ENCODE results near the gene CEP112. TPM values are rescaled to one million over a fixed set of nuclear protein-coding genes. Genes with fewer than 3 reads are reported as not detected.

CEP112 gene
- total and polyA plus RNA-seq, 2 of the 4 experiments (the other 2 are of a cell fraction): 2.5 to 5.6 TPM

GRCh38 chr17:66183529-66183928, 8.4 kb downstream of the CEP112 start:
- no peak overlapping the region for H3K4ac ChIP-seq (ENCODE audit: low read depth, low read length)
- intact Hi-C loops (cut with micrococcal nuclease): no loop called here

More at GRCh38 chr17:66183529-66183928, 8.4 kb downstream of the CEP112 start:
- DNase-seq: no peak
- Histone ChIP-seq H3K18ac (ENCODE audit: low read depth, low read length) (no peak overlapping the region), H2AFZ (replicated peaks; ENCODE audit: low read length, poor library complexity) (no peak overlapping the region), H3K23ac (ENCODE audit: low read depth, low read length) (no peak overlapping the region), H2BK5ac (ENCODE audit: low read depth, low read length, poor library complexity, severe bottlenecking) (no peak overlapping the region), H3K9ac (ENCODE audit: low read depth, low read length) (no peak overlapping the region), H3K4me3 (ENCODE audit: insufficient read depth, low read depth, low read length) (no peak overlapping the region), H4K8ac (ENCODE audit: low read depth in 2 of 2, low read length in 2 of 2) (no peak overlapping the region), H2AK9ac (replicated peaks; ENCODE audit: low read depth, low read length, poor library complexity) (no peak overlapping the region), H2BK15ac (ENCODE audit: low read depth, low read length) (no peak overlapping the region), H3K27ac (ENCODE audit: insufficient read depth, low read length) (no peak overlapping the region), H2BK20ac (ENCODE audit: low read depth, low read length) (no peak overlapping the region), H3K27me3 (ENCODE audit: control insufficient read depth, insufficient read depth, low read length) (no peaks in the 10 kb centered on the region), H3K9me1 (ENCODE audit: insufficient read depth, low read length) (no peaks in the 10 kb centered on the region), H3K56ac (ENCODE audit: extremely low read depth, insufficient read depth, low read length) (no peak overlapping the region), H3K9me3 (ENCODE audit: control insufficient read depth, insufficient read depth, low read length) (no peaks in the 10 kb centered on the region), H3K14ac (replicated peaks; ENCODE audit: low read depth, low read length) (no peak overlapping the region), H2BK120ac (ENCODE audit: low read depth, low read length) (no peak overlapping the region), H3K4me2 (ENCODE audit: low read depth, low read length) (no peak overlapping the region), H4K91ac (ENCODE audit: insufficient read depth, low read depth, low read length) (no peak overlapping the region), H3K79me1 (ENCODE audit: low read depth in 1 of 2, low read length in 2 of 2) (peaks cover 6 to 12% of the 10 kb centered on the region in 2 experiments; a peak in 3 of 4 replicates), H2AK5ac (ENCODE audit: low read depth, low read length) (no peak overlapping the region), H3K36me3 (ENCODE audit: control insufficient read depth, insufficient read depth, low read length) (no peaks in the 10 kb centered on the region), H4K5ac (ENCODE audit: low read depth, low read length) (no peak overlapping the region), H4K20me1 (ENCODE audit: insufficient read depth, low read length) (no peaks in the 10 kb centered on the region), H3K4me1 (ENCODE audit: control insufficient read depth, insufficient read depth, low read length) (no peaks in the 10 kb centered on the region)
- no TSS peak for BruUV-seq (replicated peaks)
- in situ Hi-C loops (cut with MboI; ENCODE audit: low sequenced_read_pairs): no loop called here
- TF ChIP-seq RCOR1 (IDR thresholded peaks at IDR 0.05; ENCODE audit: insufficient replicate concordance, low read length): no peak
- TF ChIP-seq FOS (IDR thresholded peaks at IDR 0.05; ENCODE audit: low read depth, low read length): no peak
- no peak for ATAC-seq (ENCODE audit: low read depth)
- ChIA-PET POLR2A (ENCODE audit: unreplicated experiment) (no interaction called here), CTCF (no interaction called here)
- dilution Hi-C loops (cut with HindIII; ENCODE audit: low sequenced_read_pairs, unreplicated experiment): no loop called here

All from IMR-90 (cell line).